GM19468 (cell line): ENCODE measurements around the gene LRRC56.

Experiments
- ATAC-seq: cut with Tn5 transposase; IDR thresholded peaks from one replicate; pipeline ENCODE4 v1.9.1; 2021; ENCODE audit warnings: mild to moderate bottlenecking, moderate library complexity, moderate number of reproducible peaks; ENCODE audit not compliant: unreplicated experiment; ENCODE audit errors: extremely low read depth

Gene LRRC56, protein sequence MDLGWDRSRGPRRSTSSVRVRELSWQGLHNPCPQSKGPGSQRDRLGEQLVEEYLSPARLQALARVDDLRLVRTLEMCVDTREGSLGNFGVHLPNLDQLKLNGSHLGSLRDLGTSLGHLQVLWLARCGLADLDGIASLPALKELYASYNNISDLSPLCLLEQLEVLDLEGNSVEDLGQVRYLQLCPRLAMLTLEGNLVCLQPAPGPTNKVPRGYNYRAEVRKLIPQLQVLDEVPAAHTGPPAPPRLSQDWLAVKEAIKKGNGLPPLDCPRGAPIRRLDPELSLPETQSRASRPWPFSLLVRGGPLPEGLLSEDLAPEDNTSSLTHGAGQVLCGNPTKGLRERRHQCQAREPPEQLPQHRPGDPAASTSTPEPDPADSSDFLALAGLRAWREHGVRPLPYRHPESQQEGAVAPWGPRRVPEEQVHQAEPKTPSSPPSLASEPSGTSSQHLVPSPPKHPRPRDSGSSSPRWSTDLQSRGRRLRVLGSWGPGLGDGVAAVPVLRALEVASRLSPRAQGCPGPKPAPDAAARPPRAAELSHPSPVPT

GRCh38 chr11:536841-537621 lies at the start of gene LRRC56:
Gene LRRC56, plus strand, starts transcription at chr11:537527. Its CDS starts 3,158 bp downstream, at chr11:540685.
- peak; percentile 28 for ATAC-seq

GRCh38 chr11:487571-488021 lies 49.7 kb upstream of the LRRC56 start:
- ATAC-seq: no peak

DNA sequence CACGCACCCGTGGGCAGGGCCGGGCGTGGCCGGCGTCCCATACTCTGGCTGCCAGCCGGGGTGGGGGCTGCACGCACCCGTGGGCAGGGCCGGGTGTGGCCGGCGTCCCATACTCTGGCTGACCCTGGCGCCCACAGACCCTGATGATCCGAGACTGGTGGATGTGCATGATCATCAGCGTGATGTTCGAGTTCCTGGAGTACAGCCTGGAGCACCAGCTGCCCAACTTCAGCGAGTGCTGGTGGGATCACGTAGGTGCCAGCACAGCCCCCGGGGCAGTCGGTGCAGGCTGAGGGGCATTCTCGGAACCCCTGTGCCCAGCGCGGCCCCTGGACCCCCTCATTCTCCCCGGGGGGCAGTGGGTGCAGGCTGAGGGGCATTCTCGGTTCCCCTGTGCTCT lies 49.3 kb upstream of the LRRC56 start:
- ATAC-seq: no peak

DNA sequence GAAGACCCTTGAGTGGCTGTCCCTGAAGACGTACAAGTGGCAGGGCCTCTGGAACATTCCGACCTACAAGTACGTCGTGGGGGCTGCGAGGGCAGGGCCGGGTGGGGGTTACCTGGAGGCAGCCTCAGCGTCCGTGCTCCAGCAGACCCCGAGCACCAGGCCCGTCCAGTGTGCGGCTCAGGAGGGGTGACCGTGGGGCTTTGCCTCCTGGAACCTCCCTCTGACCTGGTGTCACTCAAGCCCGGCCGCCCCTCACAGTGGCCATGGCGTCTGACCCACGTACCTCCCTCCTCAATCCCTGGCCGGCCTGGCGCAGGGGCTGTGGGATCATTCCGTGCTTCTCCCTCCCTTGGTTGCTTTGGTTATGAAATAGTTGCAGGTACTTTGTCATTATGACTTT lies 48.7 kb upstream of the LRRC56 start:
- ATAC-seq: no peak

GRCh38 chr11:488992-489391 lies 48.3 kb upstream of the LRRC56 start:
- no peak for ATAC-seq

GRCh38 chr11:489610-490185 lies 47.6 kb upstream of the LRRC56 start:
- no peak for ATAC-seq

GRCh38 chr11:490186-490929 lies 47.0 kb upstream of the LRRC56 start:
- ATAC-seq: no peak

DNA sequence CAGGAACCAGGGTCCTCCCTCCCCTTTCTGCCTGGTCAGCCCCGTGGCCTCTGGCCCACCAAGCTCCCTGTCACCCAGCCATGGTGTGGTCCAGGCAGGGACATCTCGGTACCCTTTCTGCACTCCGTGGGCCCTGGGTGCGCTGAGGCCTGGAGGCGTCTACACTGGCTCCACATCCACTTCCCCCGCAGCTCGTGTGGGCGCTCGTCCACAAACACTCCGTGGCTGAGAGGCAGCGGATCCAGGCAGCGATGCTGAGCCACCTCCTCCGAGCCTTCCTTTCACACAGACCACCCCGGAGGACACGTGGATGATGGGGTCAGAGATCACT lies 46.4 kb upstream of the LRRC56 start:
- no peak for ATAC-seq

DNA sequence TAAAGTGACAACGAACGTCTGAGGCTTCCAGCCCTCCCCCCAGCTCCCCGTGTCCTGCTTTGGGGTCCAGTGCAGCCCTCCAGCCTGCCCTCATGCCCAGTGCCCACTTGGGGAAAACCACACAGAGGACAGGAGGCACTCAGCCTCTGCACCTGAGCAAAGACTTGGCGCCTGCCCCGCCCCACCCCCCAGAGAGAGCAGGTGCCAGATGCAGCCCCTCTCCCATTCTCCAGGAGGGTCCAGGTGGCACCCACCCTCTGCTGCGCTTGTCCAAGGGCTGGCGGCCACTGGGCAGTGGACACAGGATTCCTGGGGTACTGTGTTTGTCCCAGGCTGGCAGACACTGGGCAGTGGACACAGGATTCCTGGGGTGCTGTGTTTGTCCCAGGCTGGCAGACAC lies 46.0 kb upstream of the LRRC56 start:
- ATAC-seq: no peak

DNA sequence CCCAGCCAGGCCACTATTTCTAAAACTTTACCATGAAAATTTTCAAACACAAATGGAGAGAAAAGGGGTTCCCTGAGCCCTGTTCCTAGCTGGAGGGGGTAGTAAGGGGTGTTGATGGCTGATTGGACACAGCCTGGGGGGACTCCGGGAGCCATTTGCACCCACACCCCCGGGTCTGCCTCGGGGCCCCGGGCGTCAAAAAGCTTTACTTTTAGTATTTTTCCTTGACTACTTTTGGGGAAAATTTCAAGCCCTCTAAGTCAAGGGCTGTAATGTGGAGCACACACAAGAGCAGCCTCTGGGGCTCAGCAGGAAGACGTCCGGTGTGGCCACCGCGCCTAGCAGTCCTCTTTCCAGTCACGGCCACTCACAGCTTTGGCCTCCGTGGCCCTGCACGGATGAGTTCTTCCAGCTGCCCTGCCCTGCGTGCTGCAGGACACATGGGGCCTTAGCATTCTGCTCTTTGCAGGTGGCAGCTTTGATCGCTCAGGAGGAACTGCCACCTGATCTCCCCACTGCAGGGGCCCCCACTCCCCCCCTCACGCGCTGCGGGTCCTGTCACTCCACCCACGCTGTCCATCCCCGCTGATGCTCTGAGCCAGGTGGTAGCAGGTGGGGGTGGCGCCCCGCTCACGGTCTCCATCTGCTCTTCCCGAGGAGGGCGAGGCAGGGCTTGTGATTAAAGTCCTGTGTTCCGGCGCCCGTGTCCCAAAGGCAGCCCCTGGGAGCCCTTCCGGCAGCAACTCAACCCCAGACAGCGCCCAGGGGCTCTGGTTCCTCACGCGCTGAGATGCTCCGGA lies 44.7 kb upstream of the LRRC56 start:
- no peak for ATAC-seq

GRCh38 chr11:494761-495536 lies 42.4 kb upstream of the LRRC56 start:
- no peak for ATAC-seq

- ATAC-seq: no peak
Observed at GRCh38 chr11:495537-495931, 41.8 kb upstream of the LRRC56 start.

DNA sequence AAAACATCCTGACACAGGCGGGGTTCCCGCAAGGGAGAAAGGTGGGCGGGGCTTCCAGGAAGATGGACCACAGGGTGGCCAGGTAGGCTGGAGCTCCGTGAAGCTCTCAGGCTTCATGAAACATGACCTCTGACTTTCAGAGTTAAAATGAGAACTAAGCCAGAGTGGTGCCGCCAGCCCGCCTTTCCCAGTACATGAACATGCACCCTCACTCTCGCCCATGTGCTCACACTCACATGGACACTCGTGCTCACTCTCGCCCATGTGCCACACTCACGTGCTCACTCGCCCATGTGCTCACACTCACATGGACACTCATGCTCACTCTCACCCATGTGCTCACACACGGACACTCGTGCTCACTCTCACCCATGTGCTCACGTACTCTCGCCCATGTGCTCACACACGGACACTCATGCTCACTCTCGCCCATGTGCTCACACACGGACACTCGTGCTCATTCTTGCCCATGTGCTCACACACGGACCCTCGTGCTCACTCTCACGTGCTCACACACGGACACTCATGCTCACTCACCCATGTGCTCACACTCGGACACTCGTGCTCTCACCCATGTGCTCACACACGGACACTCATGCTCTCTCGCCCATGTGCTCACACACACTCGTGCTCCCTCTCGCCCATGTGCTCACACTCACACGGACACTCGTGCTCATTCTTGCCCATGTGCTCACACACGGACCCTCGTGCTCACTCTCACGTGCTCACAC lies 40.3 kb upstream of the LRRC56 start:
- ATAC-seq: no peak

DNA sequence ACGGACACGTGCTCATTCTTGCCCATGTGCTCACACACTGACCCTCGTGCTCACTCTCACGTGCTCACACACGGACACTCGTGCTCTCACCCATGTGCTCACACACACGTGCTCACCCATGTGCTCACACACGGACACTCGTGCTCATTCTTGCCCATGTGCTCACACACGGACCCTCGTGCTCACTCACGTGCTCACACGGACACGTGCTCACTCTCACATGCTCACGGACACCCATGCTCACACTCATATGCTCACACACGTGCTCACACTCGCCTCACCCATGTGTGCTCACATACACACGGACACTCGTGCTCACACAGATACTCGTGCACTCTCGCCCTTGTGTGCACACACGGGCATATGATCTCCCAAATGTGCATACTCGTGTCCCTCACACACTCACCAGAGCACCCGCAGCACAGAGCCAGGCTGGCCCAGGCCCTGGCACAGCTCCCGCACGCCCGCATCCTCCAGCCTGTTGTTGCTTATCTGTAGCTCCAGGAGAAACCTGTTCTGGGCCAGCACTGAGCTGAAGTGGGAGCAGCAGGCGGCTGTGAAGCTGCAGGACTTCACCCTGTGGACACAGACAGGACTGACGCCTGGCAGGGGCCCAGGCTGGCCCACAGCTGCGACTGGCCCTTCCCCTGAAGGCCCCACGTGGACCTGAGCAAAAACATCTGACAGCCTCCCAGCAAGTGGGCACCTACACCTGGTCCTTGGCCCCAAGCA lies 39.6 kb upstream of the LRRC56 start:
- ATAC-seq: no peak

DNA sequence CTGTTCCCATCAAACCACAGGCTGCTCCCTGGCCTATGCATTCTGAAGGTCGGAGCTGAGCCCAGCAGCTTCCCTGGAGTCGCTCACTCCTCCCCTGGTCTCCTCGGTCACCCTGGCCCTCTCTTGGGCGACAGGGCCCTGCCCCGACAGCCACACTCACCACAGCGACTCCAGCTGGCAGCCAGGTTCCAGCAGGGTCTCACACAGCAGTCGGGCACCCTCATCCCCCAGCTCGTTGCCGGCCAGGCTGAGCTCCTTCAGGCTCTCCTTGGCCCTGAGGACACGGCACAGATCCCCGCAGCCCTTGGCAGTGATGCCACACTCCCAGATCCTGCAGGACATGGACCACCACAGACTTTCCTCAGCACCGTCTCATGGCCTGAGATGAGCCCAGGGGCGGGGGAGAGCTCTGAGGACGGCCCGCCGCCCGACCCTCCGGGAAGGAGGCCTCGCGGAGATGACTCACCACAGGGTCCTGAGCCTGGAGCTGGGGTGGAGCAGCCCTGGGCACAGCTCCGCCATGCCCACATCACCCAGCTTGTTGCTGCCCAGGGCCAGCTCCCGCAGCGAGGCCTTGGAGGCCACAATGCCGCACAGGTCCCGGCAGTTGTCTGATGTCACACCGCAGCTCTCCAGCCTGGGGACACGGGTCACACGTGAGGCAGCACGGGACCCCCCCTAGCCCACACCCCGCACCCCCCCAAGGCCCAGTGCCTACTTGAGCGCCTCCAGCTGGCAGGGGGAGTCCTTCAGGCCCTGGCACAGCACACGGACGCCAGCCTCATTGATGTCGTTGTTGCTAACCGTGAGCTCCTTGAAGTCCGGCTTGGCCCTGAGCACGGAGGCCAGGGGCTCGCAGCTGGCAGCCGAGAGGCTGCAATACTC lies 38.8 kb upstream of the LRRC56 start:
- ATAC-seq: no peak
